Measurements from ENCODE around the gene ILF3. TPM values are rescaled to one million over a fixed set of nuclear protein-coding genes. Genes with fewer than 3 reads are reported as not detected.

The ILF3 gene
- total and polyA plus RNA-seq, 2 donors from 2014 or later, result 58.3 to 206 TPM

GRCh38 chr19:10655457-10656312, 1.5 kb downstream of the ILF3 start:
- DNase-seq (peak in 2 of 5 donors; percentile 32 to 55), FAIRE-seq (no peak)

GRCh38 chr19:10660346-10660745, 6.2 kb downstream of the ILF3 start:
- DNase-seq (no peak), FAIRE-seq (no peak)
- H3K9me3 ChIP-seq (ENCODE audit: control insufficient read depth in 2 of 3, insufficient read depth in 1 of 3, low read length in 3 of 3), result no peaks in the 10 kb centered on the region
- H3K4me1 ChIP-seq (ENCODE audit: control insufficient read depth in 2 of 3, insufficient read depth in 2 of 3, low read depth in 1 of 3, low read length in 3 of 3), result peaks cover 5 to 20% (median 20%) of the 10 kb centered on the region in 3 donors
- intact Hi-C loops (cut with DNase I), result no loop called here
- no peak overlapping the region for H3K9ac ChIP-seq (ENCODE audit: low read length in 3 of 3)
- H3K4me3 ChIP-seq (ENCODE audit: low read length in 3 of 3), result no peak overlapping the region
- no peak overlapping the region for H3K27ac ChIP-seq (ENCODE audit: low read depth in 2 of 2, low read length in 2 of 2)
- no peak for TF ChIP-seq CTCF (IDR thresholded peaks at IDR 0.05; ENCODE audit: borderline replicate concordance, extremely low read depth, insufficient read depth)
- peaks cover 0 to 7% (median 2%) of the 10 kb centered on the region in 3 donors for H3K36me3 ChIP-seq (ENCODE audit: control insufficient read depth in 2 of 3, insufficient read depth in 3 of 3, low read length in 3 of 3)
- H3K27me3 ChIP-seq (ENCODE audit: control insufficient read depth, insufficient read depth, low read length), result no peaks in the 10 kb centered on the region

More at GRCh38 chr19:10655457-10656312, 1.5 kb downstream of the ILF3 start:
- H3K9ac ChIP-seq (ENCODE audit: low read length in 3 of 3), result peak overlapping the region; percentile 47 to 77 (median 56)
- H3K36me3 ChIP-seq (ENCODE audit: control insufficient read depth in 2 of 3, insufficient read depth in 3 of 3, low read length in 3 of 3), result peaks cover 0 to 2% (median 0%) of the 10 kb centered on the region in 3 donors
- peak overlapping the region; percentile 39 to 63 for H3K27ac ChIP-seq (ENCODE audit: low read depth in 2 of 2, low read length in 2 of 2)
- peak overlapping the region; percentile 64 to 83 (median 80) for H3K4me3 ChIP-seq (ENCODE audit: low read length in 3 of 3)
- no peaks in the 10 kb centered on the region for H3K27me3 ChIP-seq (ENCODE audit: control insufficient read depth, insufficient read depth, low read length)
- intact Hi-C loops (cut with DNase I), result no loop called here
- no peak for TF ChIP-seq CTCF (IDR thresholded peaks at IDR 0.05; ENCODE audit: borderline replicate concordance, extremely low read depth, insufficient read depth)
- H3K9me3 ChIP-seq (ENCODE audit: control insufficient read depth in 2 of 3, insufficient read depth in 1 of 3, low read length in 3 of 3), result no peaks in the 10 kb centered on the region
- H3K4me1 ChIP-seq (ENCODE audit: control insufficient read depth in 2 of 3, insufficient read depth in 2 of 3, low read depth in 1 of 3, low read length in 3 of 3), result peaks cover 5 to 19% (median 15%) of the 10 kb centered on the region in 3 donors

GRCh38 chr19:10661946-10662345, 7.8 kb downstream of the ILF3 start:
- no peak for TF ChIP-seq CTCF (IDR thresholded peaks at IDR 0.05; ENCODE audit: borderline replicate concordance, extremely low read depth, insufficient read depth)

More at GRCh38 chr19:10661946-10662345, 7.8 kb downstream of the ILF3 start:
- Histone ChIP-seq H3K27ac (ENCODE audit: low read depth in 2 of 2, low read length in 2 of 2) (no peak overlapping the region), H3K9ac (ENCODE audit: low read length in 3 of 3) (no peak overlapping the region), H3K36me3 (ENCODE audit: control insufficient read depth in 2 of 3, insufficient read depth in 3 of 3, low read length in 3 of 3) (peaks cover 0 to 7% (median 2%) of the 10 kb centered on the region in 3 donors), H3K9me3 (ENCODE audit: control insufficient read depth in 2 of 3, insufficient read depth in 1 of 3, low read length in 3 of 3) (no peaks in the 10 kb centered on the region), H3K4me3 (ENCODE audit: low read length in 3 of 3) (no peak overlapping the region), H3K4me1 (ENCODE audit: control insufficient read depth in 2 of 3, insufficient read depth in 2 of 3, low read depth in 1 of 3, low read length in 3 of 3) (peaks cover 0 to 15% (median 6%) of the 10 kb centered on the region in 3 donors), H3K27me3 (ENCODE audit: control insufficient read depth, insufficient read depth, low read length) (no peaks in the 10 kb centered on the region)
- DNase-seq (no peak), FAIRE-seq (no peak)
- intact Hi-C loops (cut with DNase I), result no loop called here
